Measurements from ENCODE around the gene NELFCD.

- TF ChIP-seq CTCF (IDR thresholded peaks at IDR 0.05), result peak in 1 of 3 experiments; percentile 7
- TF ChIP-seq POLR2A (IDR thresholded peaks at IDR 0.05), result no peak
- no peak for TF ChIP-seq POLR2AphosphoS5 (IDR thresholded peaks at IDR 0.05; ENCODE audit: insufficient read depth in 1 of 2, low read depth in 1 of 2)
Measured at GRCh38 chr20:59032713-59033059, 51.6 kb downstream of the NELFCD start.
